ENCODE data around the gene ADGRA3.

DNA sequence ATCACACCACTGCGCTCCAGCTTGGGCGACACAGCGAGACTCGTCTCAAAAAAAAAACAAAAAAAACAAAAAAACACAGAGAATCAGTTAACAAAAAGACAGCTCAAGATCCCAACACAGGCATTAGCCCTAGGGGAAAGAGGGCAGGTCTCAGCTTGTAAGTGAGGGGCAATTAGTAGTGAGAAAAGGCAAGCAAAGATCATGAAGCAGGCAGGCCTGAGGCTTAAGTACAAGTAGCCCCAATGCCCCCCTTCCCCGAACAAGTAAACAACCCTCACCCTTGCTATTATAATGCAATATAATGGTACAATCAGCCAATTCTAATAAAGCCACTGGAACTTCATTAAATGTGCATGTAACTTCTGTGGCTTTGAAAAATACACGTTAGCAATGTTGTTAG, 17.0 kb downstream of the ADGRA3 start:
- no peak for TF ChIP-seq EZH2 (IDR thresholded peaks at IDR 0.05)
- no peak for TF ChIP-seq POLR2AphosphoS5 (IDR thresholded peaks at IDR 0.05; ENCODE audit: borderline replicate concordance, low read depth, low read length)
- TF ChIP-seq FOXP2 (optimal IDR thresholded peaks at IDR 0.05; ENCODE audit: control extremely low read depth, extremely low read length, insufficient read depth): no peak

Measured in SK-N-MC (cell line).